NCI-H1105 (cell line): ENCODE data around the gene SLC7A10.
"Not testable (repeated sequence)": the region's sequence is repeated elsewhere in the genome, so short reads cannot be mapped to it uniquely, and the experiment has no call there.

ENCODE experiments used
- DNase-seq: peaks from one replicate; lab custom pipeline; 2025; lab: John Stamatoyannopoulos, UW

SLC7A10 gene

GRCh38 chr19:33201473-33201872 lies 24.2 kb downstream of the SLC7A10 start:
- no peak for DNase-seq

GRCh38 chr19:33199441-33200265 lies 26.0 kb downstream of the SLC7A10 start:
- DNase-seq: no peak

GRCh38 chr19:33198169-33198568 lies 27.5 kb downstream of the SLC7A10 start:
- DNase-seq: no peak

- no peak for DNase-seq
Measured at GRCh38 chr19:33197591-33198000, 28.1 kb downstream of the SLC7A10 start.

- no peak for DNase-seq
Measured at GRCh38 chr19:33196446-33197193, 29.0 kb downstream of the SLC7A10 start.

- DNase-seq: no peak
Measured at GRCh38 chr19:33195645-33196347, 29.9 kb downstream of the SLC7A10 start.

- DNase-seq: no peak
Measured at GRCh38 chr19:33194886-33195644, 30.6 kb downstream of the SLC7A10 start.

- no peak for DNase-seq
Measured at GRCh38 chr19:33194532-33194885, 31.1 kb downstream of the SLC7A10 start.

- DNase-seq: peak; percentile 44
Measured at GRCh38 chr19:33193865-33194362, 31.7 kb downstream of the SLC7A10 start, which contains the start of gene LRP3. LRP3 (plus strand) TSS chr19:33194330; CDS start chr19:33194786, 456 bp downstream.

- DNase-seq: no peak
Measured at GRCh38 chr19:33193269-33193864, 32.3 kb downstream of the SLC7A10 start.

GRCh38 chr19:33192010-33192409 lies 33.6 kb downstream of the SLC7A10 start:
- DNase-seq: no peak

GRCh38 chr19:33191501-33191900 lies 34.1 kb downstream of the SLC7A10 start:
- no peak for DNase-seq

GRCh38 chr19:33191092-33191491 lies 34.6 kb downstream of the SLC7A10 start:
- not testable (repeated sequence) for DNase-seq

- DNase-seq: no peak
Measured at GRCh38 chr19:33189453-33189852, 36.2 kb downstream of the SLC7A10 start.

- no peak for DNase-seq
Measured at GRCh38 chr19:33187183-33187540, 38.5 kb downstream of the SLC7A10 start.

GRCh38 chr19:33186431-33187182 lies 39.0 kb downstream of the SLC7A10 start:
- no peak for DNase-seq

GRCh38 chr19:33177417-33177979 lies 48.2 kb downstream of the SLC7A10 start:
- peak; percentile 45 for DNase-seq

GRCh38 chr19:33176670-33177416 lies 48.8 kb downstream of the SLC7A10 start:
- DNase-seq: peak; percentile 98

- no peak for DNase-seq
Measured at GRCh38 chr19:33175886-33176669, 49.6 kb downstream of the SLC7A10 start.
